Measurements from ENCODE around the gene WIZ. TPM values are rescaled to one million over a fixed set of nuclear protein-coding genes. Genes with fewer than 3 reads are reported as not detected.

The WIZ gene
- total RNA-seq, 4 donors from 2014 or later, result 17.4 to 41.8 (median 33.6) TPM

- ATAC-seq (ENCODE audit: low FRiP score) (no peak), DNase-seq (ENCODE audit: low spot score) (no peak)
- no peak for TF ChIP-seq CTCF (IDR thresholded peaks at IDR 0.05)
Observed at GRCh38 chr19:15401397-15401710, 48.4 kb downstream of the WIZ start.

GRCh38 chr19:15400521-15401396 is 49.0 kb downstream of the WIZ start:
- TF ChIP-seq CTCF (IDR thresholded peaks at IDR 0.05), result no peak
- ATAC-seq (ENCODE audit: low FRiP score), result no peak
- DNase-seq (ENCODE audit: low spot score), result no peak

- no peak for DNase-seq (ENCODE audit: low spot score)
- TF ChIP-seq CTCF (IDR thresholded peaks at IDR 0.05), result no peak
- no peak for ATAC-seq (ENCODE audit: low FRiP score)
Observed at GRCh38 chr19:15399635-15400034, 50.1 kb downstream of the WIZ start.

- DNase-seq (ENCODE audit: low spot score), result no peak
Observed at GRCh38 chr19:15399234-15399515, 50.6 kb downstream of the WIZ start.

GRCh38 chr19:15398501-15399233 is 51.1 kb downstream of the WIZ start:
- no peak for TF ChIP-seq CTCF (IDR thresholded peaks at IDR 0.05)
- DNase-seq (ENCODE audit: low spot score) (no peak), ATAC-seq (ENCODE audit: low FRiP score) (no peak)

More at GRCh38 chr19:15399234-15399515, 50.6 kb downstream of the WIZ start:
- ATAC-seq (ENCODE audit: low FRiP score), result no peak
- TF ChIP-seq CTCF (IDR thresholded peaks at IDR 0.05), result no peak

GRCh38 chr19:15397782-15398181 is 52.0 kb downstream of the WIZ start:
- no peak for TF ChIP-seq CTCF (IDR thresholded peaks at IDR 0.05)
- ATAC-seq (ENCODE audit: low FRiP score) (no peak), DNase-seq (ENCODE audit: low spot score) (no peak)

DNA sequence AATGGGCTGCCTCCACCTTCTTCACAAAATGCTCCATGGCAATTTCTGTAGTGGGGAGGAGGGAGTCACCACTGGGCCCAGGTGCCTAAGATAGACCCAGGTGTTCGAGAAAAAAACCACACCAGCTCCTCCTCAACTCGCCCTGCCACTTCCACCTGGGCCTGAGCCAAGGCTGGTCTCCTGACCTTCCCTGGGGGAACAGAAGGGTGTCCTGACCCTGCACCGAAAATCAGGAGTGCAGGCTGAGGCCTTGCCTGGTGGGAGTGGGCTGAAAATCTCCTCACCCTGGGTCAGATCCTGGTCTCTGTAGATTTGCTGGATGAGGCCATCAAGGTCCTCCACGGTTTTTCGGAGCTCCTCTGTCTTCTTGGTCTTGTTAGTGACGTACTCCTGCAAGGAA is 52.5 kb downstream of the WIZ start:
- no peak for TF ChIP-seq CTCF (IDR thresholded peaks at IDR 0.05)
- DNase-seq (ENCODE audit: low spot score) (no peak), ATAC-seq (ENCODE audit: low FRiP score) (no peak)
